ENCODE results near the gene PTMA.
A peak's percentile ranks its signal among the peaks of the same experiment; 100 is the strongest.

PTMA gene

DNA sequence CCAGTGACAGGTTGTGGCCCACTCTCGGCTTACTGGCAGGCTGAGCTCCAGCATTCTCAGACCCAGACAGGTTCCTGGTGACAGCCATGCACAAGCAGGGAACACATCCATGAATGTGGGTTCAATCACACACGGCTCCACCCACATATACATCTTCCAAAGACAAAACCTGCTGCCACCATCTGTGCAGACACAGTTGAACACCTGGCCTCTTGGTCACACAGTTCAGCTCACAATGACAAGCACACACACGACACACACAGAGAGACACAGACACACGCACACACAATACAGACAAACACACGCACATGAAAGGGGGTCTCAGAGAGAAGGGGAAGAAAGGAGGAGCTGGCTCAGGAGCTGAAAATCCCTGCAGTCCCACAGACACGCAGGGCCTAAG lies 32.1 kb upstream of the PTMA start:
- DNase-seq (ENCODE audit: low read depth), result no peak

DNA sequence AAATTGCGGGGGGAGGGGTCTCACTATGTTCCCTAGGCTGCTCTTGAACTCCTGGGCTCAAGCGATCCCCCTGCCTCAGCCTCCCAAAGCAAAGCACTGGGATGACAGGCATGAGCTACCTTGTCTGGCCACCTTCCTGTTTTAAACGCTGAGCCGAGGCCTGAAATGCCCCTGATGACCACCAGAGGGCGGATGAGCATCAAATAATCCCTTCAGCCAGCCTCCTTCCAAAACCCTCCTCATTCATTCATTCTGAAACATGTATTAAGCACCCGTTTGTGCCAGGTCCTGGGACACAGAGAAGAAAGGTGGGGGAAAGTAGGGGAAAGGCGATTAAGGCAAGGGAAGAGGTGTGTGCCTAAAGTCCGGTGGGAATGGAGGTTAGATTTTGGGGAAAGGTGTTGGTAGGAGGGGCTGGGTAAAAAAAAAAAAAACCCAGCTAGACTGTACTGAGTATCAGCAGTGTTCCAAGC lies 30.7 kb upstream of the PTMA start:
- DNase-seq (ENCODE audit: low read depth), result peak; percentile 62

DNA sequence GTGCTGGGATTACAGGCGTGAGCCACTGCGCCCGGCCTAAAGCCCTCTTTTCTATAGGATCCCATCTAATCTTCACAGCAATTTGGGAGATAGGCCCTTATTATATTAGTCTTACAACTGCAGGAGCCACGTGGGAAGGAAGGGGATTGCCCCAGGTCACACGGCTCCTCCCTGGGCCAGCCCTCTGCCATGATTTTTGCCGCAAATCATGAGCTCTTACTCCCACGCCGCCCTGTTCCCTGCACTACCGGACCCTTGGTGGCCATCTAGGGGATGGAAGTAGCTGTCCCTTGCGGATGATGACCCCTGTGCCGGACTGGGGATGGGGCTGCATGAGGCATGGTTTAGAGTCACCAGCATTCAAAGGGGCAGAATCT lies 28.4 kb upstream of the PTMA start:
- DNase-seq (ENCODE audit: low read depth), result no peak

DNA sequence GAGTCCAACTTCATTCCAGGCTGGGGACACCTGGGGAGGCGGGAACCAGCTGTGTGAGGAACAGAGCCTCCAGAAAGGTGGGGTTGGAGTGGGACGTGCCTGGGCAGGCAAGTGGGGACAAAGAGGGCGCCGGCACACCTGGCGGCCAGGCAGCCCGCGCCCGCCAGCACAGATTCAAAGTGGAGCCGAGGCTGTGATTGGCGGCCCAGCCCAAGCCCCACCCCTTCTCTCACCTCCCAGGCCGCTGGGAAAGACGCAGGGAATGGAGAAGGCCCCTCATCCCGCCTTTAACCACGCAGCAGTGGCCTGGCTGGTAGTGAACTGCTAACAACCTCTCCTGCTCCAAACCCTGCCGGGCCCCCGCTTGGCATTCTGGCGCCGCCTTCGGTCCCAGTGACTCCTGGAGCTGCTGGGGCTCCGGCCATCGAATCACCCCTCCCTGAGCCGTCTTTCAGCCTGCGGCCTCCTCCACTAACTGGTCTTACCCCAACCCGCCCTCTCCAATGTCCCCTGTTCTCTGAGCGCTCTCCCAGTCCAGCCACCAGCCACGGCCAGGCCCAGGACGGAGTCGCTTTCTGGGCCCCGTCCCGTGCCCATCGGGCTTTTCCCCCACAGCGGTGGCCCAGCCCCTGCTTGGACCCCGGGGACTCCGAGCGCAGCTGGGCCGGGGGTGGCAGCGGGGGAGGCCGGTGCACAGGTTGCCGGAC lies 27.9 kb upstream of the PTMA start:
- no peak for DNase-seq (ENCODE audit: low read depth)

DNA sequence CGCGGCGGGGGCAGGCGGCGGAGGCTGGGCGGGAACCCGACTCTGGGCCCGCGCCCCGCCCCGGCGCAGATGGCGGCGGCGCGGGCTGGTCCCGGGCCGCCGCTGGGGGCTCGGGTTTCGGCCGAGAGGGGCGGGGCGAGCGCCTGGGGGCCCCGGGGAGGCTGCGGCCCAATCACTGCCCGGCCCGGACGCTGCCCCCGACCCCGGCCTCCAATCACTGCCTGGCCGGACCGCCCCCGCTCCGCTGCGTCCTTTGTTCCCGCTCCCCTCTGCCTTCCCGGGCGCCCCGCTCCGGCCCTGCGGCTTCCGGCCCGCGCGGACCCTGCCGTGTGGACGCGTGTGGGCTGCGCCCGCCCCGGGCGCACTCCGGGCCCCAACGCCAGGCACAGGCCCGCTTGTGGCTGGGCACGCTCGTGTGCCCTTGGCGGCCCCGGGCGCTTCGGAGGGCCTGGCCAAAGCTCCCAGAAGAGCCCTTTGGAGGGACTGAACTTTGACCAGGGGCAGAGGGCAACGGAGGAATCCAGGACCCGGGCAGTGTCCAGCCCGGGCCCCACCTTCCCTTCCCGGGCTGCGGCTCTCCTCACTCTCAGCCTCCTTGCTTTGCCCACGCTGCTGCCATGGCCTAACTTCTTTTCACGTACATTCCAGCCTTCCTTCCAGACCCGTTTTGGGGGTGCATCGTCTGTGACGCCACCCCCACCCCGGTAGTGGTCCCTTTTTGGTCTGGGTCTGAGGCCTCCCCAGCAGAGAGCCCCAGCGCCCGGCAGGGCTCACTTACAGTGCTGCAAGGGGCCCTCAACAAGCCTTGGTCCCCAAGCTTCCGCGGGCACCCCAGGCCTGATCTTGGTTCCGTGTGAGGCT lies 27.1 kb upstream of the PTMA start:
- no peak for DNase-seq (ENCODE audit: low read depth)

DNA sequence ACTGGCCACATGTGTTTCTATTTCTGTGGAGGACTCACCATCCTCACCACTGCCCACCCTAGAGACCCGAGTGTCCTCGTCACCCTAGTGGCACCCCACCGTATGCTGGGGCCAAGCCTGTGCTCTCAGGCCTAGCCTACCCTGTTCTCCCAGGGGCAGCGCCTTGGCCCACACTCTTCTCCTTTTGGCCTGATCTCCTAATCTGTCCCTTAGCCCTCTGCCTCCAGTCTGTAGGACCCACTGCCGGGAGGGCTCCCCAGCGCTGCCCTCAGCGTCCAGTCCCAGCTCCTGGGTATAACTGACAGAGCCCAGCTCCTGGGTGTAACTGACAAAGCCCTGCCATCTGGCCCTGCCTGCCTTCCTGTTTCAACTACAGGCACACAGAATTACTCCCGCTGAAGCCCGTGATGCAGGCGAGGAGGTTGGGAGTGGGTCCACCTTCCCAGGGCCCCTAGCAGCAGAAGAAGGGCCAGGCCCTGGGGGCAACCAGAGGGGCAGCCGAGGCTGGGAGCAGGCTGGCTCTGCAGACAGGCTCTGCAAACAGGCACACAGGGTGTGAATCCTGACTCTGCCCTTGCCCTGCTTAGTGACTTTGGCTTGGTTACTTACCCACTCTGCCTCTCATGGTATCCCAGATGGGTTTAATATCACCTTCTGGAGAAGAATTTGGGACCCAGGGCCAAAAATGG lies 25.6 kb upstream of the PTMA start:
- no peak for DNase-seq (ENCODE audit: low read depth)

DNA sequence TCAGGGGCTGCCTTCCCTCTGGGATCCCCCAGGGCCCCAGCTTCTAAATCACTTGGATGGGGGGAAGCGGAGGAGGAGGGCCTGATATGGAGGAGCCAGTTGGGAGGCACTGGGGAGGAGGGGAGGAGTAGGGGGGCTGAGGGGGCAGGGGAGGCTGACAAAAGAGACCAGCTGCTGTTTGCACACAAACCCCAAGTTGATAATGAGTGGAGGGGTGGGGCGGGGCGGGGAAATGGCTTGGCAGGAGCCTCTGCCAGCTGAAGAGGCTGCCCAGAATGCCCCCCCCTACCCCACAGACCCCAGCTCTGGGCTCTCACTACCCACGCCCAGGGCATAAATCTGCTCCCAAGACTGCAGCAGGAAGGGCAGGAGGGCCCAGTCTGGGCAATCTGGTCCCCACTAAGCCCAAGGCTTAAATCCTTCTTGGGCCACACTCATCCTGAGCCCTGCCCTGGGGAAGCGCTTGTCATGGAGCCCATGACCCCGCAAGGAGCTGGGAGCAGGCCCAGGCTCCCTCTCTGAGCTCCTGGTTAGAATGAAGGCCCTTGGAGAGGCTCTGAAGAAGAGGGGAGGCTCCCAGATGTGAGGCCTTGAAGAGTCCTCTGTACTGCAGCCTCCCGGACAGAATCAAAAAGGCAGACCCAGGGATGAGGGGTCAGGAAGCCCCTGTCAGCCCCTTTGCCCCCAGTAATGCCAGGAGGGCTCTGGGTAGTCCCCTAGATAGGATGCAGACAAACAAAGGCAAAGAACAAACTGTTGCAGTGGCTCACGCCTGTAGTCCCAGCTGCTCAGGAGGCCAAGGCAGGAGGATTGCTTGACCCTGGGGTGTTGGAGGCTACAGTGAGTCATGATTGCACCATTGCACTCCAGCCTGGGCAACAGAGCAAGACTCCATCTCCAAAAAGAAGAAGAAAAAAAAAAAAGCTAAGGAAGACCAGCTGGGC lies 24.8 kb upstream of the PTMA start:
- DNase-seq (ENCODE audit: low read depth), result no peak

DNA sequence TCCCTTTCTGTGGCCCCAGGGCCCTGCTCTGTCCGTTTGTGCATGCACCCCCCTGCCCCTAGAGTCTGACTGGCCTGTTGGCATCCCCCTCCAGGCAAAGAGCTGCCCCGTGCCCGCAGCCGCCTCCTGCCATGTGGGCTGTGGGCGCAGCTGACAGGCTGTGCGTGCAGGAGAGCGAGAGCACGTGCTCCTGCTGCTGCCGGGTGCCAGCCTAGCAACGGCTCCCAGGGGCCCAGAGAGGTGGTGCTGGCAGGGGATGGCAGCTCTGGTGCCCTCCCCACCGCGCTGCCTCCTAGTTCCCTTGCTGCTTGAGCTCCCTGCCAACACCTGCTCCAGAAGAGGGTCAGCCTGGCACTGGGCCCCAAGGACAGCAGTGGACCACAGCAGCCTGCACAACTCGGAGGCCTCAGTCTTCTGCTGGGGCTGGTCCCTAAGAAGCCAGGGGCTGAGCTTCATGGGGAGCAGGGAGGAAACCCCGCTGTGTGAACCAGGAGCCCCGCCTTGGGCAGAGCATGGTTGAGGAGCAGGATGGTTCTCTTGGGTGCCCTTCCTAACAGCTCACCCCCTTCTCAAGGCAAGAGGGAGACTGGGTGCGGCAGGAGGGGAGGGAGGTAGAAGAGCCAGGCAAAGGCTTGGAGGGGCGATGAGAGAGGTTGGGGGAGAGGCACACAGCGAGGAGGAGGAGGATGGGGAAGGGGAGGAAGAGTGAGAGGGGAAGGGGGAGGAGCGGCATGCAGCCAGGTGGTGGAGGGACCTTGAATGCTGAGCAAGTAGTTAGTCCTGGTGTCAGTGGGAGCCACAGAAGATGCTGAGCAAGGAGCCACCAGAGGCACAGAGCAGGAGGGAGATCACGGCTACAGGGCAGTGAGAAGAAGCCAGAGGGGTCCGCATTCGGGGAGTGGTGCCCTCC lies 23.8 kb upstream of the PTMA start:
- no peak for DNase-seq (ENCODE audit: low read depth)

DNA sequence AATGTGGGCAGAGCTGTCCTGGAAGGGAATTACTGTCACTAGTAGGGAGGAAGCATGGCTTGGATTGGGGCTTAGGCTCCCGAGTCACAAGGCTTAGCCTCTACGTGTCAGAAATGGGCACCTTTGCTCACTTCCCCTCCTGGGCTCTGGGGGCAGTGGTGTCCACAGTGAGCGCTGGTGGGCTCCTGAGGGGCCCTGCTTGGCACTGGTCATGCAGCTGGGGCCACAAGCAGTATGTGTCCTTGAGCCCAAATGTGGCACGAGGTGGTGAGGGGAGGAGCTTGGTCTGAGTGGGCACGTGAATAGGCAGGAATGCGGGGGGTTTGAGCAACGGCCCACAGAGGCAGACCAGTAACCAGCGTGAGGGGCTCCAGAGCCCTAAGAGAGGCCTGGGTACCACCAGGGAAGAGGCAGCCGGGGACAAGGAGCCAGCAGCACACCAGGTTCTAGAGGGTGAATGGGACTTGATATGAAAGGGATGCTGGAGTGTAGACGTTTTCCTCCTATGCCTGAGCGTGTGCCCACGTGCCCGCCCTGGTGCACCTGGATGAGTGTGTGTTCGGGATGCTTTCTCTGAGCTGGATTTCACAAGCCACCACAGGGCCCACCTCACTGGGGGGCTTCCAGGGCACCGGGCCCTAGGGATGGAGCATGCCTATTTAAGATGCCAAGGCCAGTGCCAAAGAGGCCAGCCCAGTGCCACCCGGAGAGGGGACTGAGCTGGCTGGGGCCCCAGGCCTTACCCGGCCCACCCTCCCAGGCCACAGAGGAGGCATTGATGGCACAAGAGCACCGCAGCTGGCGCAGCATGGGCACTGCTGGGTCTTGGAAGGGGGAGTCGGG lies 22.8 kb upstream of the PTMA start:
- DNase-seq (ENCODE audit: low read depth), result no peak

DNA sequence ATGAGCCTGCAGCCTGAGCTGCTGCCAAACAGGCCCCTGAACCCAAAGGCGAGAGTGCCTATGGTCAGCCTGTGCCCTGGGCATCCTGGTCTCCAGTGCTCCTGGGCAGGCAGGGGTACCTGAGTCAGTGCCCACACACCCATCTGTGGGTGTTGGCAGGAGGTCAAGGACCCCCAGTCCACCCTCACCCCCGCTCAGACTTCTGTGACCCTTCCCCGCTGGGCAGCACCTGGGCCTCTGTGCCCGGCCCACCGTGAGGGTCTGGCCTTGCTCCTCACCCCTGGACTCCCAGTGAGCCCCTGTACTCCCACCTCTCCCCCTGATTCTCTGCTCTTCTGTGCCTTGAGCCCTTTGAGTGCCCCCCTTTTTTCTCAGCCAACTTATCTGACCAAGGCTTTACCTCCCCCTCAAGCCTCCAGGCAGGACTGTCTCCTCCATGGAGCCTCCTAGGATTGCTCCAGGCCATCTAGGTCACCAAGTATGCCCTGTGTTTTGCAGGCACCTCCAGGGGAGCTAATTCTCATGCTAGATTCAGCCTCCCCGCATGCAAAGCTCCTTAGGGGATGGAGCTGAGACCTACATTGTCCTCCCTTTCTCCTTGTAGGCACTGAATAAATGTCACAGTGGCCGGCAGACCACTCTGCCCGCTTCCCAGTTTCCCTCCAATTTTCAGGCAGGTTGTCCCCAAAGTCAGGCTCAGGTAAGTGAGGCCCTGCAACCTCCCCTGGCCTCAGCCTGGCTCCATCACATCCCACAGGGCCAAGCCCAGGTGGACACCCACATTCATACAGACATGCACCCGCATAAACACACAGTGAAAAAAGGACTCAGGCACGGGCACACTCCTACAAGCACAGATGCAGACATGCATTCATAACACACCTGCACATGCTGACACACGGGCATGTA lies 21.9 kb upstream of the PTMA start:
- no peak for DNase-seq (ENCODE audit: low read depth)

DNA sequence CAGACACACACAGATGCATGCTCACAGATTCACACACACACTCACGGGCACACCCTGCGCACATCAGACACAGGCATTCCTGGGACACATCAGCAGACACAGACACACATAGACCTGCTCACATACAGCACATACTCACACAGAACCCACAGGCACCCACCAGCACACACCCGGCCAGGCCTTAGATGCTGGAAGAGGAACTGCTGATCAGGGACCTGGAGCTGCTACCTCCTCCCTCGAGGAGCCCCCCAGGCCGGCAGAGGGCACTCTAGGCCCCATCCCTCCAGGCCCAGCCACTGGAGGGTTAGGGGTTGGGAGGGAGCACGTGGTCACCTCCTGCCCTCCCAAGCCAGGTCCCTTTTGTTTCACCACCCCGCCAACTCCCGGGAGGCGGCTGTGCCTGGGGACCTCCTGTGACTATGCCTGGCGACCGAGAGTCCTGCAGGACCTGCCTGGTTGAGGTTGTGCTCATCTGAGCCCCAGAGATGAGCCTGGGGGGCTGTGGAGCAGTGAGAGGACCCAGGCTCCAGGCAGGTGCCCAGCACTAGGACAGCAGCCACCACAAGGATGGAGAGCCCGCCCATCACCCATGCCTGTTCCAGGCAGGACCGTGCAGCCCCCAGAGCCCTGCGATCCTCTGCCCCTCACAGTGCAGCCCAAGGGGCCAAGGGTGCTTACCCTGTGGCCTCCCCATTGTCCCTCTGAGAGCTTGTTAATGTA lies 21.0 kb upstream of the PTMA start:
- DNase-seq (ENCODE audit: low read depth), result peak; percentile 45

DNA sequence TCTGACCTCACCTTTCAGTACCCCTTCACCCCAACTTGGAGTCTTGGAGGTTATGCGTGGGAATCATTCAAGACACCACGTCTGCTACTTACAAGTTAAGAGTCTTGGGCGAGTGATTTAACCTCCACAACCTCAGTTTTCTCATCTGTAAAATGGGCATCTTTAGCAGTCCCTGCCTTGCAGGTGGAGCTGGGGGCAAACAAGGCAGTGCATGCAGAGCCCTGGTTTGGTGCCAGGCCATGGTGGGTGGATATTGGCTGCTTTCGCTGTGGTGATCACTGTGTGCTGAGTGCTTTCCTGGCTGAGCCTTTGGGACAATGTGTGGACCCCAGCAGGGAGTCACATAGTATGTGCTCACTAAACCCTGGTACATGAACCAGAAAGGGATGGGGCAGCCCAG lies 20.4 kb upstream of the PTMA start:
- no peak for DNase-seq (ENCODE audit: low read depth)

DNA sequence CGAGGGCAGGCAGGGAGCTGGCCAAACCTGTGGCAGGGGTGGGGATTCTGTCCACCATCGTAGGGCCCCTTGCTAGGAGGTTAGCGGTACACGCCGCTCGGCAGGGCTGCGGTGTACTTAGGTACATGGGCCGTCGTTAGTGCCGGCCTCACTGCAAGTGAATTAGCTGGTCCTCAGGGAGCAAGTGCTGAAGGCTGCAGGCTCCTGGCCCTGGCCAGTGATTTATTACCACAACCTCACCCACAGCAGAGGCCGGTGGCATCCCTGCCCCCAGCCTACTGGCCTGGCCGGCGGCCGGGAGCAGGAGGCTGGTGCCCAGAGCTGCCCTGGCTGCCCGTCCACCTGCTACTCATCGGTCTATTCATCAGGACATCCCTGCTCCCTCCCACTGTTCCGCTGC lies 19.6 kb upstream of the PTMA start:
- no peak for DNase-seq (ENCODE audit: low read depth)

DNA sequence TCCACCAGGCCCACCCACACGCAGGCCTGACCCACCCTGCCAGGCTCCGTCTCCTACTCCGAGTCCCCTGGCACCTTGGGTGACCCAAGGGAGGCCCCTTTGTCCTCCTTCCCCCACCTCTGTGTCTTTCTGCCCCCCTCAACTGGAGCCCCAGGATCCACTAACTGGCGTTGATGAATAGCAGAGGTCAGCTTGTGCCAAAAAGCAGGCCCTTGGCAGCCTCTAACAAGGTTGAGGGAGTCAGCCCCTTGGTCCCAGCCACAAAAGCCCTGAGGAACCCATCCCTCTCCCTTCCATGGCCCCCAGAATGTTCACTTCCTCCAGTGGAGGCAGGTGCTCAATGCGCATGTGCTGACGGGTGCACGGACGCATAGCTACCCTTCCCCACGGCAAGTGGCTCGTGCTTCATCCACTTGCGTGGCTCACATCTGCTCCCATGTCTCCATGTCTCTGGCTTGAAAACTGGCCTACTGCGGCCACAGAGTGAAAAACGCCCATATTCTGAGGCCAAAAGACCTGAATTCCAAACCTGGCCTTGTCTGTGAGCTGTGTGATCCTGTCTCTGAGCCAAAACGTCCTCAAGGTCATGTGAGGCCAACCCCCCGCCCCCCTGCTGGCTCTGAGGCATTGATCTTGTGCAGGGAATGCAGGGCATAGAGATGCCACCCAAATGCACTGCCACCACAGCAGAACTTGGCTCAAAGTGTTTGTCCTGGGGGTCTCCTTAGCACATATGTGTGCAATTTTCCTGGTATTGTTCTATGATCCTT lies 19.0 kb upstream of the PTMA start:
- no peak for DNase-seq (ENCODE audit: low read depth)

DNA sequence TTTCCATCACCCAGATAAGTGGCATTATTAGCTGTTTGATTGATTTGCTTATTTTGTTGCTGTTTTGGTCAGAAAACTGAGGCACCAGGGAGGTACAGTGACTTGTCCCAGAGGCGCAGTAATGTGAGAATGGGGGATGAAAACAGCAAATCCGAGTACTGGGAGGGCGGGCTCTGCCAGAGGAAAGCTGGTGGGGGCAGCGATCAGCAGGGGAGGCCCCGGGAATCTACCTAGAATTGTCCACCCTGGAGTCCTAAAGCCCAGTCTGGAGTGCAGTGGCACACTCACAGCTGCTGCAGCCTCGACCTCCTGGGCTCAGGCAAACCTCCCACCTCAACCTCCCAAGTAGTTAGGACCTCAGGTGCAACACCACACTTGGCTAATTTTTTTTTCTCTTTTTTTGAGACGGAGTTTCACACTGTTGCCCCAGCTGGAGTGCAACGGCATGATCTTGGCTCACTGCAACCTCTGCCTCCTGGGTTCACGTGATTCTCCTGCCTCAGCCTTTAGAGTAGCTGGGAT lies 17.0 kb upstream of the PTMA start:
- no peak for DNase-seq (ENCODE audit: low read depth)

DNA sequence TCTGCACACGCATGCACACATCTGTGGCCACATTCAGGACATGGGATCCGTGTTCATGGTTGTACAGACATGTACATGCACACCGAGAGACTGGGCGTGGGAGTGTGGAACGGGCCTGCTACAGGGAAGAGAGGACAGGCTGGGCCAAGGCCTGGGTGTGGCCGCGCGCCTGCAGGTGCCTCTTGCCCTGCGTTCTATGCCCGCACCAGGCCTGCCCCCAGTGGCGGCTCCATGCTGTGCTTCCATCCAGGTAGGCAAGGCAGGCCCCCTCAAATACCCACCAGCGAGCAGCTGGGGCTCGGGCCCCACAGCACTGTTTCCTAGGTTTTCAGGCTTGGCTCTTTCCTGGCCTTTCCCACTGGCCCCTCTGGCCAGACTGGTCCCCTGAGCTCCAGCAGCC lies 15.5 kb upstream of the PTMA start:
- DNase-seq (ENCODE audit: low read depth), result no peak

DNA sequence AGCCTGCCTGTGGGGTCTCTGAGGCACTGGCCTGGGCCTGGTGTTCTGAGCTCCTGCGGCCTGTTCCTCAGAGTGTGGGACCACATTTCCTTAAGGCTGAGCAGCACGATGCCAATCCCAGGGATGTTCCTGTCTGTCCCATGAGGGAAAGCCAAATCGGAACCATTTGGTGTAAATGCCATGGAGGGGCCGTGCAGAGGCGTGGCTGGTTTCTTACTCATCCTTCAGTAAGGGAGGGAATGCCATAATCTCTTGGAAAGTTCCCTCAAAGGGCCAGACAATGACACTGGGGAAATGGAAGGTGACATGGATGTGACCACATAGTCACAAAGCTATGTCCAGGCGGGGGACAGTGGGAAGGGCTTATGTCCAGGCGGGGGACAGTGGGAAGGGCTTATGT lies 14.4 kb upstream of the PTMA start:
- DNase-seq (ENCODE audit: low read depth), result no peak
